Daoy (cell line): ENCODE results near the gene NTRK1. TPM values are rescaled to one million over a fixed set of nuclear protein-coding genes. Genes with fewer than 3 reads are reported as not detected.

Source experiments
- DNase-seq: peaks from one replicate; pipeline ENCODE4 v3.0.0-alpha.2; 2015; ENCODE audit warnings: low read depth
- total RNA-seq: library from RNA; depleted of rRNA; stranded (reverse); fragments of >200 nt; shearing (Covaris generic); gene quantifications from 2 replicates; pipeline ENCODE4 v1.2.3, GENCODE V29; 2014

The NTRK1 gene
- total RNA-seq, 1 experiment from 2014 or later = 0.40 TPM

- no peak for DNase-seq
Observed at GRCh38 chr1:156857532-156857931, 3.1 kb upstream of the NTRK1 start.

GRCh38 chr1:156858555-156858956 is 2.1 kb upstream of the NTRK1 start:
- no peak for DNase-seq

GRCh38 chr1:156858959-156859522 is 1.6 kb upstream of the NTRK1 start, which contains the start of gene INSRR:
TSS of gene INSRR (minus strand) at chr1:156859117. CDS start at chr1:156858621, 496 bp downstream.
- no peak for DNase-seq

GRCh38 chr1:156859523-156860112 is 1.0 kb upstream of the NTRK1 start:
- DNase-seq = peak; percentile 50

- peak; percentile 70 for DNase-seq
Observed at GRCh38 chr1:156860113-156860627, 495 bp upstream of the NTRK1 start.

GRCh38 chr1:156862584-156862983 is 1.9 kb downstream of the NTRK1 start:
- no peak for DNase-seq

GRCh38 chr1:156862997-156863599 is 2.4 kb downstream of the NTRK1 start:
- no peak for DNase-seq

- DNase-seq = no peak
Observed at GRCh38 chr1:156863631-156864030, 3.0 kb downstream of the NTRK1 start.

GRCh38 chr1:156864796-156865195 is 4.1 kb downstream of the NTRK1 start:
- no peak for DNase-seq

- no peak for DNase-seq
Observed at GRCh38 chr1:156865258-156865657, 4.6 kb downstream of the NTRK1 start.

GRCh38 chr1:156865865-156866248 is 5.2 kb downstream of the NTRK1 start:
- no peak for DNase-seq

- DNase-seq = no peak
Observed at GRCh38 chr1:156866249-156866909, 5.7 kb downstream of the NTRK1 start.

GRCh38 chr1:156868341-156868740 is 7.7 kb downstream of the NTRK1 start:
- DNase-seq = no peak

GRCh38 chr1:156869455-156869854 is 8.8 kb downstream of the NTRK1 start:
- no peak for DNase-seq

GRCh38 chr1:156873659-156874058 is 13.0 kb downstream of the NTRK1 start:
- DNase-seq = no peak

GRCh38 chr1:156874142-156874541 is 13.5 kb downstream of the NTRK1 start:
- DNase-seq = no peak

- DNase-seq = no peak
Observed at GRCh38 chr1:156874572-156875340, 14.1 kb downstream of the NTRK1 start.

- DNase-seq = no peak
Observed at GRCh38 chr1:156875341-156875615, 14.6 kb downstream of the NTRK1 start.

- DNase-seq = no peak
Observed at GRCh38 chr1:156876281-156876680, 15.6 kb downstream of the NTRK1 start.

GRCh38 chr1:156877433-156878170 is 16.9 kb downstream of the NTRK1 start:
- no peak for DNase-seq

- DNase-seq = no peak
Observed at GRCh38 chr1:156879876-156880275, 19.2 kb downstream of the NTRK1 start.
